Hindlimb muscle (tissue), 1 donor: ENCODE results near the gene ACVR1B. TPM values are rescaled to one million over a fixed set of nuclear protein-coding genes. Genes with fewer than 3 reads are reported as not detected.

Experiments used
- DNase-seq: peaks from one replicate; pipeline ENCODE4 v3.0.0-alpha.2; 2013
- polyA plus RNA-seq: library from polyadenylated mRNA; unstranded; fragments of 120-200 nt; gene quantifications from one replicate; pipeline ENCODE4 v1.2.1, GENCODE V29; 2013; ENCODE audit not compliant: insufficient read length

ACVR1B gene
- polyA plus RNA-seq, 1 donor = 19.9 TPM

GRCh38 chr12:51917746-51918453, 33.6 kb upstream of the ACVR1B start:
- no peak for DNase-seq

DNA sequence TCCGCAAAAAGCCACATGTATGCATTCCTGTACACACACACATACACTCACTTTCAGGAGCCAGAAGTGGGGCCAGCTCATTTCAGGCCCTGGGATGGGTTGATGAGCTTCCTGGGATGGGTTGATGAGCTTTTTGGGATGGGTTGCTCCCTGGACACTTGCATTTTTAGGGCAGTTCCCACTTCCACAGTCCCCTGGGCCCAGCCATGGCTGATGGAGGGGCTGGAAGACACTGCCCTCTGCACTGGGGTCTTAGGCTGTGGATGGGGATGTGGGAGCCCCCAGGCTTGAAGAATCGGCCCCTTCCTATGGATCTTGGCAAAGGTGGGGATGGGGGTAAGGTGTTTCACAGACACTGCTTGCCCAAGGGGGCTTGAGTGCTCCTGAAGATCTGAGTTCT, 31.5 kb upstream of the ACVR1B start:
- DNase-seq = no peak

DNA sequence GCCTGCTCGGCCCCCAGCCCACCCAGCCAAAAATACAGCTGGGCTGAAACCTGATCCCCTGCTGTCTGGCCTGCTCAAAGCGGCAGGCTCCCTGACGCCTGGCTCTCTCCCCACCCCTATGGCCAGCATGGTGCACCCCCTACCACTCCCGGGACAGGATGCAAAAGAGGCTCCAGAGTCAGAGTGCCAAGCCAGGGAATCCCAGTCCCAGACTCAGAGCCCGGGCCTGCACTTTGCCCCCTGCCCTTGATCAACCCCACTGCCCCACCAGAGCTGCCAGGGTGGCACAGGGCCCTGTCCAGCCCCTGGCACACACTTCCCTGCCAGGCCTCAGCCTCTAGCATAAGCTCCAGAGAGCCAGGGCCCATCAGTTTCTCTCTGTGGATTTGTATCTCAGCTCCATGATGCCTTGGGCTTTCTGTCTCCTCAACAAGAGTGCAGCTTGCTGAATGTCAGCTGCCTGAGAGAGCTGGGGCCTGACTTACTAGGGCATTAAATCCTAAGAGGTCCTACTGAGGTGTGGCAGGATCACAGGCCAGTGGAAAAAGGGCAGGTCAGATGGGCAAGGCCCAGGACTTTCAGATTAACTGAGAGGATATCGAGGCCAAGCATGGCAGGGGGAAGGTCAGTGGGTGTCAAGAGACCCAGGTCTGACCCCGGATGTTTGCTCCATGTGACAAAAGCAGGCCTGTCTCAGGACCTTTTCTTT, 30.3 kb upstream of the ACVR1B start:
- no peak for DNase-seq

DNA sequence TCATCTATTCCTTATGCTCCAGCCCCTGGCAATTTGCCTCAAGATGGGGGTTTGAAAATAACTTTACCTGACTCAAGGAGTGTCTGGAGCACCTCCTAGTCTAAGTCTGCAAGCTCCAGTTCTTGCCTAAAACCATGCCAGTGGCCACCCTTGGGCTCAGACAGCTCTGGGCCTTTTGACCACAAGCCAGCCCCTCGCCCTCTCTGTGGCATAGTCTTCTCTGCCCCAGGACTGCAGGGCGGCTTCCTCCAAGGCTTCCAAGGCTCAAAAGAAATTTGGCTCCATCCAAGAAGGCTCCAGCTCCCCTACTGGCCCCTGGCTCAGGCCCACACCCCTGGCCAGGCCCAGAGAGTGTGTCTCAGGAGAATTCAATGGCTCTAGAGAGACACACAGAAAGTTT, 29.4 kb upstream of the ACVR1B start:
- DNase-seq = no peak

DNA sequence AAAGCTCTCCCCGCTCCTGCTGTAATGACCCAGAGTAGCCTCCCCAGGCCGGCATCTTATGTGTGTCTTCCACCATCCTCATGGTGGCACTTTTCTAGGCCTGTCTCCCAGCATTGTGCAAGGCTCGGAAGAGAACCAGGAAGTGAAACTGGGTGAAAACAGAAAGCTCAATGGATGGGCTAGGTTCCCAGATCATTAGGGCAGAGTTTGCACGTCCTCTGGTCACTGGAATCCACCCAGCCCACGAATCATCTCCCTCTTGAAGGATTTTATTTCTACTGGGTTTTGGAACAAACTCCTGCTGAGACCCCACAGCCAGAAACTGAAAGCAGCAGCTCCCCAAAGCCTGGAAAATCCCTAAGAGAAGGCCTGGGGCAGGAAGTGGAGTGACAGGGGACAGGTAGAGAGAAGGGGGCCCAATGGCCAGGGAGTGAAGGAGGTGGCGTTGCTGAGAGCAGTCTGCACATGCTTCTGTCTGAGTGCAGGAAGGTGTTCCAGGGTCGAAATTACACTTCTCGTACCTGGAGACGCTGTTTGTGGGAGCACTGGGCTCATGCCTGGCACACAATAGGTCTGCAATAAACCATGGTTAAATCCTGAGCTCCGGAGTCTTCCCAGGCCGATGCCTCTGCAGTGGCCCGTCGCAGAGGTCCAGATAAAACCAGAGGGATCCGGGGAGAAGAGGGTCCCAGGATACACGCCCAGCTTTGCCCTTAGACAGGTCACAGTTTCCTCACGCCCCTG, 28.6 kb upstream of the ACVR1B start:
- no peak for DNase-seq

- DNase-seq = no peak
Measured at GRCh38 chr12:51923506-51924365, 27.8 kb upstream of the ACVR1B start.

DNA sequence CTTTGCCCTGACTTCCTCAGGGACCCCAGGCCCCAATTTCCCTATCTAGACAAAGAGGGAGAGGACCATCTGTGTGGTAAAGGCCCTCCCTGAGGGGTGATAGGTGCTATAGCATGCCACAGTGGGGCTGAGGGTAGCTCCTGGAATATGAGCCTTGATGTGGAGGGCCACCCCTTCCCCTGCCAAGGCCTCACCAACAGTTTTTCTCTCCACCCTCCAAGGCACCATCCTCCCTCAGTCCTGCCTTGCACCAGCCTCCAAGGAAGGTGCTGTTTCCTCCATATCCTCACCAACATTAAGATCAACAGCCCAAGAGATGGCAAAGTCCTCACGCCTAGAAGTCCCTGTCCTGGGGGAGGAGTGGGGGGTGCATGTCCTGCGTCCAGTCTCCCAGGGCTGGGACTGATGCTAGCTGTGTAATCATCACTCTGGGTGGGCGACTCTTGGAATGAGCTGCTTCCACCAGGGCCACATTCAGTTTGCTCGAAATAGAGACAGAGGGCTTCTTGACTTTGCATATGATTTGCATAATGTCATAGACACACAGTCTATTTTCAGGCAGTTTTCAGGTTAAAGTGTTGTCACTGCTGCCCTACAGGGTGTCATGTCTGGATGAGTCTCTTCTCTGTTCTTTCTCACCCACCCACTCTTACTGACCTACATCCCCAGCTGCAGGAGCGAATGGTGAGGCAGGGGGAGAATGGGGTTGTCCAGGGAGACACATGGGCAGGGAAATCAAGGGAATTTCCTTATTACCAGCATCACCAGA, 26.8 kb upstream of the ACVR1B start:
- no peak for DNase-seq

GRCh38 chr12:51925346-51926063, 26.0 kb upstream of the ACVR1B start:
- no peak for DNase-seq

- DNase-seq = no peak
Measured at GRCh38 chr12:51926064-51926632, 25.4 kb upstream of the ACVR1B start.

- DNase-seq = no peak
Measured at GRCh38 chr12:51926718-51927117, 24.8 kb upstream of the ACVR1B start.

DNA sequence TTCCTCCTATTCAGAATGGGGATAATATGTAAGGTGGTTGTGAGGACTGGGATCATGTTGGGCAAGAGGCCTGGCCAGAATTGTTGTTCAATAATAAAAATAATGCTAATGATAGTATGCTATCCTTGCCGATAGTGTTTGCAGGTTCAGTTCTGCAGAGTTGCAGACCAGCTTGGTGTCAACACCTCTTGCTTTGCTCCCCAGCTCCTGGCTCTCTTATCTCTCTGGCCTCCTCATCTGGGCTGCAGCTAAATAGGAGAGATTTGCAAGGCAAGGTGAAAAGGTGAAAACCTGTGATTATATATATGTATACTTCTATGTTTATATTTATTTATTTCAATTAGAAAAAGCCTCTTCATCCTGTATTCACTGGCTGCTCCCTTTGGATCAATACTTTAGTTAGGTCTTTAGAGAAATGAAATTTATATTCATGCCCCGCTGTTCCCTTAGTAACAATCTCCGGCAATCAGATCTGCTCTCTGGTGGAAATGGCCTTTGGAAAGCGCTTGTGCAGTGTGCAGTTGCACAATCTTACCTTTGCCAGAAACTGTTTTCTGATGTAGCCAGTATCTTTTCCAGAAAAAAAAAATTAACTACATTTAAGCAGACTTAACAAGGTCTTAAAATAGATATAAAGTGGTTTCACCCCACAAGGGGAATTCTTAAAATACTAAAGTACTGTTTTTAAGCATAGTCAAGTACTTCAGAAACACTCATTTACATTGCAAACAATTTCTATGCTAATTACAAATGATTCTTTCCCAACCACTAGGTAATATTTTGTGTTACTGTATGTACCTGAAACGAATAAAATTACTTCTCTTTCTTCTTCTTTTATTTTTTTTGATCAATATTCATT, 19.1 kb upstream of the ACVR1B start:
- no peak for DNase-seq

- DNase-seq = no peak
Measured at GRCh38 chr12:51934080-51934479, 17.4 kb upstream of the ACVR1B start.

GRCh38 chr12:51937926-51938325, 13.6 kb upstream of the ACVR1B start:
- no peak for DNase-seq

DNA sequence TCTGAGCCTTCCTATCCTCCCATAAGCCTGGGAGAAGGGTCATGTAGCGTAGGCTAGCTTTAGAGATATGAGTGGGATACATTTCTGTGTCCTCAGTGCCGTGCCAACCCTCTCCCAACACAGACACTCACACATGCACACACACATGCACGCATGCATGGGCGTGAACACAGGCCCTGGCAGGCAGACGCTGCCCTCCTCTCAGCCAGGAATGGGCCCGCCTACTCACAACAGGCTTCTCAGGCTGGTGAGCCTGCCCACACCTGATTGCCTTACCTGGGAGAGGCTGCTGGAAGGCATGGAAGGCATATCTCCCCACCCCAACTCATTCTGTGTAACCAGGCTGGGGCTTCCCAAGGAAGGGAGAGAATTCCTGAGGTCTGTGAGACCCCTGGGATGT, 12.8 kb upstream of the ACVR1B start:
- DNase-seq = no peak

- DNase-seq = no peak
Measured at GRCh38 chr12:51941011-51941581, 10.4 kb upstream of the ACVR1B start.

DNA sequence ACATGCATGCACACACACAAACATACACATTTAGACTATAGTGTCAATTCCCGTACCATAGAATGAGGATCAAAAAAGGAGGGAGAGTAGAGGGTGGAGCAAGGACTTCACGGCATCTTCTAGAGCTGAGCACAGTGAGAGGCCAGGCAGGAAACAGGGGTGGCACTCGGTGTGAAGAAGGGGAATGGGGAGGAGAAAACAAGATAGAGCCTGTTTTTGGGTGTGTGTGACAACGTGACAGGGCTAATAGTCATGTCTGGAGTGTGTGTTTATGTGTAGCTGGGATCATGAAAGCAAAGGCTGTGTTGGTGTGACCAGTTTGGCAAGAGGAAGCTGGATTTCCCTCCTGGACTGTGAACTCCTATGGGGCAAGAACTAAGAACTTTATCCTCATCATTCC, 9.9 kb upstream of the ACVR1B start:
- DNase-seq = no peak

GRCh38 chr12:51942056-51942455, 9.4 kb upstream of the ACVR1B start:
- DNase-seq = no peak

GRCh38 chr12:51942501-51943000, 8.9 kb upstream of the ACVR1B start:
- no peak for DNase-seq

DNA sequence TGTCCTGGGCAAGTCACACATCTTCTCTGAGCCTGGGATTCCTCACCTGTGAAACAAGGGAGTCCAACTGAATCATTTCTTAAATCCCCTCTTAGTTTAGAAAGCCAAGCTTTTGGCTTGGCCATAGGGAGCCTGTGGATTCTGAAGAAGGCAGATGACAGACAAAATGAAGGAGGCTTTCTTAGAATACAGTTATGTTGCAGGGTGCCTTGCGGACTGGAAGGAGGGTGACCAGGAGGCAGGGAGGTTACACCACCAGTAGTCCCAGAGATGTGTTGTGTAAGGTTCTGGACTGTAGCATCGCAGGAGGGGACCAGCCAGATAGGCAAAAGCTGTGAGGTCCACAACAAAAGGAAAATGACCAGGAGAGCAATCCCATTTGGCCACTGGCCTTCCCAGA, 8.2 kb upstream of the ACVR1B start:
- no peak for DNase-seq
